ENCODE measurements around the gene TLE3. TPM values are rescaled to one million over a fixed set of nuclear protein-coding genes. Genes with fewer than 3 reads are reported as not detected.

Gene TLE3
- polyA plus RNA-seq, 1 of the 3 experiments (the other 2 are of a cell fraction): 14.7 TPM

DNA sequence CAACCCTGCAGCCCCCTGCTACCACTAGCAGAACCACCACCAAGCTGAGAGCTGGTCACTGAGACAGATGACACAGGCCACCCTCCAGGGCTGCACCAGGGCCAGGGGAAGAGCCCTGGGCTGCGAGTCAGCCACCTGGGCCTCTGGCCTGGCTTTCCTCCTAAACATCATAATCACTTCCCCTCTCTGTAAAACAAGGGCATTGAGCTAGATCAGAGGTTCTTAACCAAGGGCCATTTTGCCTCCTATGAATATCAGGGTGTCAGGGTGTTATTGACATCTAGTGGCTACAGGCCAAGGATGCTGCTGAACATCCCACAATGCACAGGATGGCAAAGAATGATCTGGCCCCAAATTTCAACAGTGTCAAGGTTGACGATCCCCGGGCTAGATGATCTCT, 25.2 kb downstream of the TLE3 start (continued):
- no peak for TF ChIP-seq FOXJ3 (CRISPR knock-in tag; IDR thresholded peaks at IDR 0.05)
- TF ChIP-seq EZH2phosphoT487 (IDR thresholded peaks at IDR 0.05; ENCODE audit: borderline replicate concordance, low read depth): no peak
- TF ChIP-seq GATA2 (CRISPR knock-in tag; IDR thresholded peaks at IDR 0.05): no peak
- no peak for TF ChIP-seq SMC3 (IDR thresholded peaks at IDR 0.05; ENCODE audit: low read depth, low read length)
- TF ChIP-seq RCOR1 (IDR thresholded peaks at IDR 0.05; ENCODE audit: low read length): no peak
- TF ChIP-seq MAX (IDR thresholded peaks at IDR 0.05; ENCODE audit: low read depth): no peak

GRCh38 chr15:70071799-70072198, 25.9 kb downstream of the TLE3 start:
- H4K20me1 ChIP-seq (ENCODE audit: insufficient read depth): peaks cover 18% of the 10 kb centered on the region
- 97% methylated on average over 19 of the region's 19 CpGs for WGBS (ENCODE audit: low lambda C conversion rate)

More at GRCh38 chr15:70071799-70072198, 25.9 kb downstream of the TLE3 start:
- no peaks in the 10 kb centered on the region for H3K9me2 ChIP-seq
- H3F3A ChIP-seq (replicated peaks; ENCODE audit: insufficient read depth): no peaks in the 10 kb centered on the region
- H2AFZ ChIP-seq (ENCODE audit: low read depth): no peak overlapping the region
- no peak overlapping the region for H3K4me3 ChIP-seq (ENCODE audit: low read depth in 2 of 2, low read length in 1 of 2)
- H3K36me3 ChIP-seq (replicated peaks in 1 of 2; ENCODE audit: control insufficient read depth in 1 of 2, insufficient read depth in 2 of 2, low read length in 1 of 2): peaks cover 12 to 77% of the 10 kb centered on the region in 2 experiments
- no peaks in the 10 kb centered on the region for H3K27me3 ChIP-seq (ENCODE audit: insufficient read depth)
- no peaks in the 10 kb centered on the region for H3K9me3 ChIP-seq
- H3K27ac ChIP-seq (ENCODE audit: low read depth in 2 of 2, low read length in 1 of 2): no peak overlapping the region
- H3K4me2 ChIP-seq: no peak overlapping the region
- H3K4me1 ChIP-seq (ENCODE audit: control insufficient read depth in 1 of 2, insufficient read depth in 2 of 2, low read depth in 1 of 2, low read length in 1 of 2): peaks cover 0 to 14% of the 10 kb centered on the region in 2 experiments; a peak in 1 of 4 replicates
- ChIA-PET POLR2A (no interaction called here), CTCF (interaction anchor here (0.8 to 0.9 kb wide), 2 partner anchors 8 to 43 kb away, joined by 3 read pairs; no protein-coding TSS in a partner anchor)
- TF ChIP-seq RCOR1 (IDR thresholded peaks at IDR 0.05; ENCODE audit: low read length): no peak
- TF ChIP-seq REST (IDR thresholded peaks at IDR 0.05; ENCODE audit: low read depth, low read length): no peak
- TF ChIP-seq, protein P1, sequence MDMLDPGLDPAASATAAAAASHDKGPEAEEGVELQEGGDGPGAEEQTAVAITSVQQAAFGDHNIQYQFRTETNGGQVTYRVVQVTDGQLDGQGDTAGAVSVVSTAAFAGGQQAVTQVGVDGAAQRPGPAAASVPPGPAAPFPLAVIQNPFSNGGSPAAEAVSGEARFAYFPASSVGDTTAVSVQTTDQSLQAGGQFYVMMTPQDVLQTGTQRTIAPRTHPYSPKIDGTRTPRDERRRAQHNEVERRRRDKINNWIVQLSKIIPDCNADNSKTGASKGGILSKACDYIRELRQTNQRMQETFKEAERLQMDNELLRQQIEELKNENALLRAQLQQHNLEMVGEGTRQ (IDR thresholded peaks at IDR 0.05; ENCODE audit: borderline replicate concordance, low read depth, low read length): no peak
- no peak for TF ChIP-seq NFIC (IDR thresholded peaks at IDR 0.05; ENCODE audit: borderline replicate concordance)
- no peak for TF ChIP-seq RXRA (IDR thresholded peaks at IDR 0.05; ENCODE audit: borderline replicate concordance, low read depth)
- TF ChIP-seq CHD2 (IDR thresholded peaks at IDR 0.05; ENCODE audit: low read length, partially characterized antibody): no peak
- no peak for TF ChIP-seq POLR2AphosphoS5 (IDR thresholded peaks at IDR 0.05; ENCODE audit: low read depth, low read length)
- TF ChIP-seq ELF1 (IDR thresholded peaks at IDR 0.05): no peak
- no peak for TF ChIP-seq EZH2phosphoT487 (IDR thresholded peaks at IDR 0.05; ENCODE audit: borderline replicate concordance, low read depth)
- TF ChIP-seq YY1 (IDR thresholded peaks at IDR 0.05; ENCODE audit: low read depth): no peak
- TF ChIP-seq GABPA (IDR thresholded peaks at IDR 0.05; ENCODE audit: low read depth): no peak
- TF ChIP-seq, protein P2, sequence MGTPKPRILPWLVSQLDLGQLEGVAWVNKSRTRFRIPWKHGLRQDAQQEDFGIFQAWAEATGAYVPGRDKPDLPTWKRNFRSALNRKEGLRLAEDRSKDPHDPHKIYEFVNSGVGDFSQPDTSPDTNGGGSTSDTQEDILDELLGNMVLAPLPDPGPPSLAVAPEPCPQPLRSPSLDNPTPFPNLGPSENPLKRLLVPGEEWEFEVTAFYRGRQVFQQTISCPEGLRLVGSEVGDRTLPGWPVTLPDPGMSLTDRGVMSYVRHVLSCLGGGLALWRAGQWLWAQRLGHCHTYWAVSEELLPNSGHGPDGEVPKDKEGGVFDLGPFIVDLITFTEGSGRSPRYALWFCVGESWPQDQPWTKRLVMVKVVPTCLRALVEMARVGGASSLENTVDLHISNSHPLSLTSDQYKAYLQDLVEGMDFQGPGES (IDR thresholded peaks at IDR 0.05; ENCODE audit: low read depth, low read length): no peak
- no peak for TF ChIP-seq TAF1 (IDR thresholded peaks at IDR 0.05; ENCODE audit: borderline replicate concordance, low read depth, low read length)
- H3K79me2 ChIP-seq (ENCODE audit: insufficient read depth): no peaks in the 10 kb centered on the region
- no peak overlapping the region for H3K9ac ChIP-seq
- DNase-seq: no peak
